Epithelial cell of umbilical artery (primary cell): ENCODE results near the gene DENND1B. TPM values are rescaled to one million over a fixed set of nuclear protein-coding genes. Genes with fewer than 3 reads are reported as not detected.

ENCODE experiments used
- total RNA-seq: library from RNA; depleted of rRNA; stranded (reverse); fragments of >200 nt; gene quantifications from 2 replicates; pipeline ENCODE4 v1.2.3, GENCODE V29; 2014

Gene DENND1B, protein sequence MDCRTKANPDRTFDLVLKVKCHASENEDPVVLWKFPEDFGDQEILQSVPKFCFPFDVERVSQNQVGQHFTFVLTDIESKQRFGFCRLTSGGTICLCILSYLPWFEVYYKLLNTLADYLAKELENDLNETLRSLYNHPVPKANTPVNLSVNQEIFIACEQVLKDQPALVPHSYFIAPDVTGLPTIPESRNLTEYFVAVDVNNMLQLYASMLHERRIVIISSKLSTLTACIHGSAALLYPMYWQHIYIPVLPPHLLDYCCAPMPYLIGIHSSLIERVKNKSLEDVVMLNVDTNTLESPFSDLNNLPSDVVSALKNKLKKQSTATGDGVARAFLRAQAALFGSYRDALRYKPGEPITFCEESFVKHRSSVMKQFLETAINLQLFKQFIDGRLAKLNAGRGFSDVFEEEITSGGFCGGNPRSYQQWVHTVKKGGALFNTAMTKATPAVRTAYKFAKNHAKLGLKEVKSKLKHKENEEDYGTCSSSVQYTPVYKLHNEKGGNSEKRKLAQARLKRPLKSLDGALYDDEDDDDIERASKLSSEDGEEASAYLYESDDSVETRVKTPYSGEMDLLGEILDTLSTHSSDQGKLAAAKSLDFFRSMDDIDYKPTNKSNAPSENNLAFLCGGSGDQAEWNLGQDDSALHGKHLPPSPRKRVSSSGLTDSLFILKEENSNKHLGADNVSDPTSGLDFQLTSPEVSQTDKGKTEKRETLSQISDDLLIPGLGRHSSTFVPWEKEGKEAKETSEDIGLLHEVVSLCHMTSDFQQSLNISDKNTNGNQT
- 4.7 and 5.8 TPM in 2 replicates for total RNA-seq

GRCh38 chr1:197775282-197776262, at the start of gene DENND1B:
Gene DENND1B, minus strand, starts transcription at chr1:197775480. Its CDS starts 325 bp downstream, at chr1:197775155.

Other genes with a start within 250 kb of the DENND1B start
- 3.2 and 6.5 TPM in 2 replicates for gene C1orf53, start 127.2 kb upstream of the DENND1B start, total RNA-seq
- under 0.01 TPM in 1 of 2 replicates, not detected in the other for gene LHX9, start 141.9 kb upstream of the DENND1B start, total RNA-seq